Measurements from ENCODE around the gene PPP2R2C. TPM values are rescaled to one million over a fixed set of nuclear protein-coding genes. Genes with fewer than 3 reads are reported as not detected.

Gene PPP2R2C
- total RNA-seq, 3 donors from 2014 or later, result not detected

GRCh38 chr4:6275898-6276806, 196.3 kb downstream of the PPP2R2C start:
- Mint-ChIP-seq H3K27me3 (ENCODE audit: low read depth) (peaks cover 3% of the 10 kb centered on the region), H3K9me3 (no peaks in the 10 kb centered on the region), H3K36me3 (ENCODE audit: insufficient read depth) (no peaks in the 10 kb centered on the region), H3K4me3 (no peak overlapping the region), H3K4me1 (ENCODE audit: low read depth) (peaks cover 9% of the 10 kb centered on the region)
- no peak for DNase-seq
- no peak for ATAC-seq

- ATAC-seq (no peak), DNase-seq (no peak)
- peaks cover 11% of the 10 kb centered on the region for H3K4me1 Mint-ChIP-seq (ENCODE audit: low read depth)
- H3K4me3 Mint-ChIP-seq, result no peak overlapping the region
- H3K9me3 Mint-ChIP-seq, result no peaks in the 10 kb centered on the region
- no peaks in the 10 kb centered on the region for H3K36me3 Mint-ChIP-seq (ENCODE audit: insufficient read depth)
- peaks cover 6% of the 10 kb centered on the region for H3K27me3 Mint-ChIP-seq (ENCODE audit: low read depth)
Observed at GRCh38 chr4:6275351-6275750, 197.1 kb downstream of the PPP2R2C start.

- no peak for DNase-seq
- no peaks in the 10 kb centered on the region for H3K36me3 Mint-ChIP-seq (ENCODE audit: insufficient read depth)
- peaks cover 14% of the 10 kb centered on the region for H3K4me1 Mint-ChIP-seq (ENCODE audit: low read depth)
- H3K27me3 Mint-ChIP-seq (ENCODE audit: low read depth), result peaks cover 6% of the 10 kb centered on the region
- H3K9me3 Mint-ChIP-seq, result no peaks in the 10 kb centered on the region
- no peak overlapping the region for H3K4me3 Mint-ChIP-seq
- ATAC-seq, result no peak
Observed at GRCh38 chr4:6273661-6273990, 198.8 kb downstream of the PPP2R2C start.

- ATAC-seq, result no peak
- no peak for DNase-seq
- no peaks in the 10 kb centered on the region for H3K9me3 Mint-ChIP-seq
- no peak overlapping the region for H3K4me3 Mint-ChIP-seq
- H3K36me3 Mint-ChIP-seq (ENCODE audit: insufficient read depth), result no peaks in the 10 kb centered on the region
- H3K27me3 Mint-ChIP-seq (ENCODE audit: low read depth), result peaks cover 6% of the 10 kb centered on the region
- H3K4me1 Mint-ChIP-seq (ENCODE audit: low read depth), result peaks cover 13% of the 10 kb centered on the region
Observed at GRCh38 chr4:6272863-6273660, 199.4 kb downstream of the PPP2R2C start.

GRCh38 chr4:6271701-6272465, 200.5 kb downstream of the PPP2R2C start:
- Mint-ChIP-seq H3K4me3 (peak overlapping the region; percentile 67), H3K4me1 (ENCODE audit: low read depth) (peaks cover 21% of the 10 kb centered on the region), H3K36me3 (ENCODE audit: insufficient read depth) (no peaks in the 10 kb centered on the region), H3K9me3 (no peaks in the 10 kb centered on the region), H3K27me3 (ENCODE audit: low read depth) (peaks cover 6% of the 10 kb centered on the region)
- DNase-seq, result no peak
- no peak for ATAC-seq

GRCh38 chr4:6271206-6271605, 201.2 kb downstream of the PPP2R2C start:
- DNase-seq (no peak), ATAC-seq (no peak)
- Mint-ChIP-seq H3K27me3 (ENCODE audit: low read depth) (peaks cover 6% of the 10 kb centered on the region), H3K9me3 (no peaks in the 10 kb centered on the region), H3K36me3 (ENCODE audit: insufficient read depth) (no peaks in the 10 kb centered on the region), H3K4me1 (ENCODE audit: low read depth) (peaks cover 21% of the 10 kb centered on the region), H3K4me3 (peak overlapping the region; percentile 84)

- ATAC-seq (no peak), DNase-seq (no peak)
- H3K36me3 Mint-ChIP-seq (ENCODE audit: insufficient read depth), result no peaks in the 10 kb centered on the region
- H3K4me3 Mint-ChIP-seq, result peak overlapping the region; percentile 84
- no peaks in the 10 kb centered on the region for H3K9me3 Mint-ChIP-seq
- peaks cover 6% of the 10 kb centered on the region for H3K27me3 Mint-ChIP-seq (ENCODE audit: low read depth)
- peaks cover 21% of the 10 kb centered on the region for H3K4me1 Mint-ChIP-seq (ENCODE audit: low read depth)
Observed at GRCh38 chr4:6270636-6271121, 201.7 kb downstream of the PPP2R2C start.

Other genes with a start within 250 kb of the PPP2R2C start
- gene WFS1, start 202.8 kb downstream of the PPP2R2C start, total RNA-seq, result 1 to 10 TPM; 7.0 to 7.7 (median 7.3) TPM
- 10 to 100 TPM; 11.9 to 13.4 (median 12.7) TPM for gene MAN2B2, start 102.6 kb upstream of the PPP2R2C start, total RNA-seq
- gene MRFAP1, start 168.1 kb upstream of the PPP2R2C start, total RNA-seq, result 100 to 1,000 TPM; 116 to 134 (median 128) TPM
- 1 to 10 TPM in 2 of 3 donors, not detected in 1; 1.3 to 2.8 TPM for gene S100P, start 221.3 kb upstream of the PPP2R2C start, total RNA-seq
- 10 to 100 TPM; 47.0 to 53.2 (median 52.4) TPM for gene MRFAP1L1, start 237.3 kb upstream of the PPP2R2C start, total RNA-seq
- 10 to 100 TPM; 24.4 to 27.4 (median 26.0) TPM for gene BLOC1S4, start 243.6 kb upstream of the PPP2R2C start, total RNA-seq

Measured in activated T-cell treated with anti-CD3 and anti-CD28 coated beads, Interleukin-2, amount 50 U/mL, for 4 hours (primary cell).